Loucy (cell line): Measurements from ENCODE around the gene SPATA32.

Experiments used
- H2AFZ ChIP-seq: fragments of 200-600 bp; sonication (generic); 2 replicates; pipeline ENCODE4 v1.6.0; 2016; ENCODE audit warnings: antibody characterized with exemption, mild to moderate bottlenecking, low read length, moderate library complexity
- H3F3A ChIP-seq: fragments of 200-600 bp; 2 replicates; pipeline ENCODE4 v1.6.0; 2016; ENCODE audit warnings: antibody characterized with exemption, low read depth, mild to moderate bottlenecking
- H3K27me3 ChIP-seq: fragments of 200-600 bp; sonication (generic); 2 replicates; pipeline ENCODE4 v1.6.1; 2014; ENCODE audit warnings: low read length, mild to moderate bottlenecking; ENCODE audit not compliant: insufficient read depth, poor library complexity, severe bottlenecking
- H3K36me3 ChIP-seq: fragments of 200-600 bp; sonication (generic); 2 replicates; pipeline ENCODE4 v1.6.1; 2016; ENCODE audit warnings: low read length; ENCODE audit not compliant: insufficient read depth
- H3K4me1 ChIP-seq: fragments of 200-600 bp; sonication (generic); 2 replicates; pipeline ENCODE4 v1.5.1; 2014; ENCODE audit warnings: low read length, mild to moderate bottlenecking; ENCODE audit not compliant: insufficient read depth, poor library complexity, severe bottlenecking
- H3K4me2 ChIP-seq: fragments of 200-600 bp; sonication (generic); 2 replicates; pipeline ENCODE4 v1.6.0; 2014; ENCODE audit warnings: antibody characterized with exemption, low read length, low read depth, mild to moderate bottlenecking; ENCODE audit not compliant: poor library complexity, severe bottlenecking
- H3K4me3 ChIP-seq: fragments of 200-600 bp; sonication (generic); 2 replicates; pipeline ENCODE4 v1.5.1; 2014; ENCODE audit warnings: low read length, mild to moderate bottlenecking, mixed read lengths; ENCODE audit not compliant: poor library complexity, severe bottlenecking
- H3K79me2 ChIP-seq: fragments of 200-600 bp; sonication (generic); 2 replicates; pipeline ENCODE4 v1.6.1; 2014; ENCODE audit warnings: low read length; ENCODE audit not compliant: insufficient read depth
- H3K9ac ChIP-seq: fragments of 200-600 bp; sonication (generic); 2 replicates; pipeline ENCODE4 v1.6.0; 2014; ENCODE audit warnings: mild to moderate bottlenecking, low read depth, low read length, moderate library complexity; ENCODE audit not compliant: poor library complexity, severe bottlenecking
- H3K9me2 ChIP-seq: fragments of 200-600 bp; sonication (generic); replicated peaks from 2 replicates; pipeline ENCODE4 v1.6.1; 2016; ENCODE audit warnings: low read depth, low read length, mixed read lengths
- H3K9me3 ChIP-seq: fragments of 200-600 bp; sonication (generic); 2 replicates; pipeline ENCODE4 v1.6.1; 2014; ENCODE audit warnings: mild to moderate bottlenecking, antibody characterized with exemption, low read length, low read depth; ENCODE audit not compliant: insufficient read depth
- H4K20me1 ChIP-seq: fragments of 200-600 bp; sonication (generic); 2 replicates; pipeline ENCODE4 v1.6.0; 2014; ENCODE audit warnings: antibody characterized with exemption, low read length, mild to moderate bottlenecking; ENCODE audit not compliant: insufficient read depth, poor library complexity, severe bottlenecking
- CTCF ChIP-seq: fragments of 200-600 bp; sonication (generic); conservative IDR thresholded peaks from 2 replicates; pipeline ENCODE4 v1.5.1; 2014; ENCODE audit warnings: mild to moderate bottlenecking, antibody characterized with exemption, low read length
- EZH2phosphoT487 ChIP-seq: fragments of 200-600 bp; IDR thresholded peaks from 2 replicates; pipeline ENCODE4 v1.6.1; 2018; ENCODE audit warnings: antibody characterized with exemption, mild to moderate bottlenecking, moderate library complexity, borderline replicate concordance

Gene SPATA32

GRCh38 chr17:45290269-45290765 lies 28.4 kb upstream of the SPATA32 start:
- Histone ChIP-seq H4K20me1 (no peaks in the 10 kb centered on the region), H3K27me3 (no peaks in the 10 kb centered on the region), H3K9me3 (no peaks in the 10 kb centered on the region), H3K79me2 (peaks cover 13% of the 10 kb centered on the region; the same call in 1 of the 2 replicates), H2AFZ (no peak overlapping the region), H3K4me2 (no peak overlapping the region), H3K36me3 (peaks cover 23% of the 10 kb centered on the region; the same call in 1 of the 2 replicates), H3K4me3 (no peak overlapping the region), H3K4me1 (peaks cover 9% of the 10 kb centered on the region), H3K9ac (no peak overlapping the region), H3K9me2 (no peaks in the 10 kb centered on the region), H3F3A (no peaks in the 10 kb centered on the region)
- TF ChIP-seq CTCF, result no peak
- TF ChIP-seq EZH2phosphoT487, result no peak

GRCh38 chr17:45289301-45290268 lies 27.7 kb upstream of the SPATA32 start:
- Histone ChIP-seq H4K20me1 (no peaks in the 10 kb centered on the region), H3K4me2 (no peak overlapping the region), H3K36me3 (peaks cover 29% of the 10 kb centered on the region; the same call in 1 of the 2 replicates), H3K9me3 (no peaks in the 10 kb centered on the region), H2AFZ (no peak overlapping the region), H3F3A (no peaks in the 10 kb centered on the region), H3K4me1 (peaks cover 9% of the 10 kb centered on the region), H3K9me2 (no peaks in the 10 kb centered on the region), H3K9ac (no peak overlapping the region), H3K27me3 (no peaks in the 10 kb centered on the region), H3K4me3 (no peak overlapping the region), H3K79me2 (peaks cover 11% of the 10 kb centered on the region; the same call in 1 of the 2 replicates)
- TF ChIP-seq EZH2phosphoT487, result no peak
- no peak for TF ChIP-seq CTCF

- Histone ChIP-seq H3K9me3 (no peaks in the 10 kb centered on the region), H3K79me2 (peaks cover 8% of the 10 kb centered on the region; the same call in 1 of the 2 replicates), H2AFZ (no peak overlapping the region), H3K9ac (no peak overlapping the region), H3F3A (no peaks in the 10 kb centered on the region), H3K9me2 (no peaks in the 10 kb centered on the region), H4K20me1 (no peaks in the 10 kb centered on the region), H3K4me3 (no peak overlapping the region), H3K4me1 (peaks cover 6% of the 10 kb centered on the region), H3K4me2 (no peak overlapping the region), H3K27me3 (no peaks in the 10 kb centered on the region), H3K36me3 (peaks cover 29% of the 10 kb centered on the region; the same call in 1 of the 2 replicates)
- TF ChIP-seq EZH2phosphoT487 (no peak), CTCF (no peak)
Observed at GRCh38 chr17:45288825-45289224, 26.9 kb upstream of the SPATA32 start.
